NCI-H2029 (cell line): ENCODE data around the gene MREG.
"Not testable (repeated sequence)": the region's sequence is repeated elsewhere in the genome, so short reads cannot be mapped to it uniquely, and the experiment has no call there.

Source experiments
- DNase-seq: peaks from one replicate; lab custom pipeline; 2025; lab: John Stamatoyannopoulos, UW

The MREG gene

DNA sequence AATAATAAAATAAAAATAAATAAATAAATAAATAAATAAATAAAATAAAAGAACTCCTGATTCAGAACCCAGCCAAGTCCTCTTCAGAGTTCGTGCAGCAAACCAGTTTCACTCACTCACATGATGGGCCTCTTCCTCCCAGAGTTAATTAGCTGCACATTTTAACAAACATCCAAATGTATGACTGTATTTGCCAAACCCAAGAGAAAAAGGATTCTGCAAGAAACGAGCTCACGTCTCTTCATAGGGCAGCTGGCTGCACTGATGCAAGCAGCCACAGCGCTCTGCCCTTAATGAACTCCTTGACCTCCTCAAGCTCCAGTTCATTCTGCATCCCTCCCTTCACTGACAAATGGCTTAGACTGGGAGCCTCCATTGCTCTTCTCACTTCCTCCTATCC lies 55.1 kb downstream of the MREG start:
- DNase-seq = no peak

- not testable (repeated sequence) for DNase-seq
Measured at GRCh38 chr2:215957354-215958122, 55.8 kb downstream of the MREG start.

- DNase-seq = no peak
Measured at GRCh38 chr2:215952860-215953637, 60.3 kb downstream of the MREG start.

GRCh38 chr2:215951558-215951957 lies 61.8 kb downstream of the MREG start:
- DNase-seq = no peak

- DNase-seq = no peak
Measured at GRCh38 chr2:215949991-215950404, 63.4 kb downstream of the MREG start.

DNA sequence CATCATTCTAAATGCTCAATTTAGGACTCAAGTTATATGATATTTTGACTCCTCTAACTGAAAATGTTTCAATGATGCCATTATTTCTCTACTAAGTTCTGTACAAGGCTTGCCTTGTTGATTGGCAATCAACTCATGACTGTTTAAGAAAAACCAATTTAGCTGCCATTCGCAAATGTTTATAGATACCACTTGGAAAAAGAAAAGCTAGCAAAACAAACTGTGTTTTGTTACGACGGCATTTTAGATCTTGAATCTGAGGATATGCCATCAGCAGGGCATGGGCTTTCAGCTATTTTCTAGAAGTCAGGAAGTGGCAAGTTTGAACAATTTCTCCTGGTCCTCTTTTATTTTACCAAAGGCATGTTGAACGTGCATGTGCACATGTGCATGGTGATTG lies 65.3 kb downstream of the MREG start:
- no peak for DNase-seq

DNA sequence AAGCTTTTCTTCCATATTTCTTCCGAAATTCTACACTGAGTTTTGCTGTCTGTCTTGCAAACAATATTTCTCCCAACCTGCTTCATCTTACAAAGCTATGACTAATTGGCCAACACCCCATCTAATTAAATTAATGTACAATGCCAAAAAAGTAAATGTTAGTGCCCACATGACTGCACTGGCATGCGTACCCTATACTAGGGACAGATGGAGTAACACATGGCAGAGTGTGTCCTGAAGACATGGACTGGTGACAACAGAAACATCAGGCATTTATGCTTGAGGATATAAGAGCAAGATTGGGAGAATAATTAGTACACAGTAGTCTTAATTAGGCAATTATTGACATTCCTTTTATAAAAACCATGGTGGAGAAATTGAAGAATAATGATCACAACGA lies 66.8 kb downstream of the MREG start:
- no peak for DNase-seq

GRCh38 chr2:215942194-215942593 lies 71.2 kb downstream of the MREG start:
- no peak for DNase-seq

DNA sequence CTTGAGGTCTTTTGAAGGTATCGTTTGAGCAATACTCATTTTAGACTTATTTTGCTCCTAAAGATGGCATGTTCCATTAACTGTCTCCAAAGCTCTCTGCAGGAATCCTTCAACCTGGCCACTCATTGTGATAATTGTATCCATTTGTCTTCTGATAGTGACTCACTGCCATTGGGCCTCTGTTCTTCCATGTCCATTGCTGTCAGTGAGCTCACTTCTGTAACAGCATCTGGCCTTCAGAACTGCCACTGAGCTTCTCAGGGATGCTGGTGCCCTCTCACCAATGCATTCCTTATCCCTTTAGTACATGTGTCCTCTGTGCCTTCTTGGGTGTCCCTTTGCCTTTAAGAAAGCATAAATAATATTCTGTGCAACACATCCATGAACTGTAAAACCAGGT lies 71.6 kb downstream of the MREG start:
- DNase-seq = no peak

- DNase-seq = no peak
Measured at GRCh38 chr2:215940645-215941184, 72.6 kb downstream of the MREG start.

DNA sequence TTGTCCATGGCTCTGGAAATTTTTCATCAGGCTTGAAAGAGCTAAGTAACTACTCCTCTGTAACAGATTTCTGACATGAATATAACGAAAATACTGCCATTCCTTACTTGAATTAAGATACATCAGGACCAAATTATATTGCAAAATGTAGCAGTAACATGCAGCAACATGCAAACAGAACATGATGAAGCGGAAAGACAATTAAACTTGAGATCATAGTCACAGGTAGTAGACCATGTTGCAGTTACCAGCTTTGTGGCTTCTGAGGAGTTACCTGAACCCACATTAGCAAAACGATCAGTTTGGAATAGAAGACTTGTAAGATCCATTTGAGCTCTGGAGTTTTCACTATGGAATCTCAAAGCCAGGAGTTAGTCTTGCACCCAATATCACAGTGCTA lies 76.2 kb downstream of the MREG start:
- no peak for DNase-seq

DNA sequence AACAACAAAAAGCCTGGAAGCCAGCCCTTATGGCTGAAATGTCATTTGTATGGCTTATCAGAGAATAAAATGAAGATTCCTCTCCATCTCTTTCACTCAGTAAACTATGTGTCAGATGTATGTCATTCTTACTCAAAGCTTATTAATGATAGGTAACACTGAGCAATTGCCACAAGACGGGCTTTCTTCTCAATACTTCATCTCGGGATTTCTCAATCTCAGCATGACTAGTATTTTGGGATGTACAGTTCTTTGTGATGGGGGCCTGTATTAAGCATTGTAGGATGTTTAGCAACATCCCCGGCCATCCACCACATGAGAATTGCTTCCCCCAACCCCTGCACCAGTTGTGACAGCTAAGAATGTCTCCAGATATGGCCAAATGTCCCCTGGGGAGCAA lies 80.2 kb downstream of the MREG start:
- no peak for DNase-seq

GRCh38 chr2:215931256-215931903 lies 82.0 kb downstream of the MREG start:
- DNase-seq = peak; percentile 36

DNA sequence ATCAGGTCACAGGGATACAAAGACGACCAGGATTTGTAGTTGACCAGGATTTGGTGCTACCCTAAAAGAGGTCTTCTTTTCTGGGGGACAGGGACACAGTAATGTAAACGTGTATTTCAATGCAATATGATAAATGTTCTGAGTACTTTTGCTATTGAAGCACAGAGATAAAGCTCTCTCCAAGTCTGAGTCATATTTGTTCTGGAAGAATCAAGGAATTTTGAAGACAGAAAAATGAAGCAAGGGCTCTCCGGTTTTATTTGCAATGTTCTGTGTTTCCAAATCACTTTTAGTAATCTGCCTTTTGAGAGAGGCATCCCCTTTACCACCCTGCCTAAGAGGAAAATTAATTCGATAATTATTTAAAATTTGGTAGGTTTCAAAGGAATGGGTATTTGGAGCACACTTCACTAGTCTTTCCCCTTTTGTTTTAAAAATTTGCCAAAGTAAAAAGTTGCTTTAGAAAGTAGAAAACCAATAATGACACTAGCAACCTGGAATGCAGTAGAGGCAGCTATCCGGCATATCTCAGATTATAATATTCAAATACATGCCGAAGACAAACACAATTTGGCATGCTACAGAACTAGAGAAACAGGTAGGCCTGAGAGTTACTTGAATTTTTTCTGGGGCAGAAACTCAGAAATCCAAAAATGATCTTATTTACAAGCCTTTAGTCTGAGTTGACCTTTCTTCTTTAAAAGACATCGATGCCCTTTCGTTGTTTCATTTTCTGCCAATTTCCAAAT lies 82.7 kb downstream of the MREG start:
- DNase-seq = no peak

- DNase-seq = no peak
Measured at GRCh38 chr2:215929602-215930335, 83.6 kb downstream of the MREG start.

DNA sequence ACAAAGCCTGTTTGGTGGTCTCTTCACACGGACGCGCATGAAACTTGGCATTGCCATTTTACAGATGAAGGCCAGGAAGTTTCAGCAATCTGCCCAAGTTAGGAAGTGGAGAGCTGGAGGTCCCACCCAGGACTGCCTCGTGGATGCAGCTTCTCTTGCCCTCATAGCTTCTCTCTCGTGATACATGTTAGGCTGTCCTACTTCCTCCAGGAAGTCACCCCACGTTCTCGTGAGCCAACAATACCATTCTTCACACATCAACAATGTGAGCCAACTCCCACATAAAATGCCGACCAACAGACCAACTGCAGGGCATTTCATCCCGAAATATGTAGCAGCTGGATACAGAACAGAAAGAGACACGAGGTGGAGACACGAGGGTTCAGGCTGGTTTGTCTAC lies 85.3 kb downstream of the MREG start:
- DNase-seq = no peak

GRCh38 chr2:215926992-215927391 lies 86.4 kb downstream of the MREG start:
- DNase-seq = not testable (repeated sequence)

- no peak for DNase-seq
Measured at GRCh38 chr2:215921895-215922294, 91.5 kb downstream of the MREG start.

DNA sequence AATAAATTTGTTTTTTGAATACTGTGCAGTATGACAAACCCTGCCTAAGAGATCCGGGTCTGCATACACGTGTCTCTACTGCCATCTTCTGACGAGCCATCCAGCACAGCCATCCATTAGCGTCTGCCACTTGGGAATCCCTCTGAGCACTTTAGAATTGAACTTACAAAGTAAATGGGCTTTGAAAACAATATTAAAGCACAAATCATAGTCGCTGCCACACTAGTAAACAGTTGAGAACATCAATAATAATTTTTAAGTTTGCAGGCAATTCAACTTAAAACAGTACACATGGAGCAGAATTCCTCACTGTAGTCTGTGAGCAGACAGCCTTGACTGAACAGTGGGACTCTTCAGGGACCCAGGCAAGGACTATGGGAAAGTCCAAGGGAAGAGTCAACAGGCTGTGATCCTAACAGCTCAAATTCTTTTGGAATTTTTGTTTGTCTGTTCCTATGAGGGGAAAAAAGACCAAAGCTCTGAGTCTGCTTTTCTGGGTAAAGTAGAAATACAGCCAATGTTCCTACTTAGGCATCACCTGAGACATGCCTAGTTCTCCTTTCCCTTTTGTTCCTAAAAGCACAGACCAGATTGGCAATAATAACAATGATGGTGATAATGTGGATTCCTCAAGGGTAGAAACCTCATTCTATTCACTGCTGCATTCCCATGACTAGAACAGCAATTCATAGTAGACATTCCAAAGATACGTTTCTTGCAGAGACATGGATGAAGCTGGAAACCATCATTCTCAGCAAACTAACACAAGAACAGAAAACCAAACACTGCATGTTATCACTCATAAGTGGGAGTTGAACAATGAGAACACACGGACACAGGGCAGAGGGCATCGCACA lies 92.9 kb downstream of the MREG start:
- peak; percentile 43 for DNase-seq

- no peak for DNase-seq
Measured at GRCh38 chr2:215919624-215920243, 93.6 kb downstream of the MREG start.
